SKM-1 (cell line): ENCODE results near the gene OR52N4.
"Not testable (repeated sequence)": the region's sequence is repeated elsewhere in the genome, so short reads cannot be mapped to it uniquely, and the experiment has no call there.

Source experiments
- DNase-seq: peaks from one replicate; lab custom pipeline; 2025; ENCODE audit not compliant: unreplicated experiment; lab: John Stamatoyannopoulos, UW

OR52N4 gene

GRCh38 chr11:5753943-5754342 lies at the start of gene OR52N4:
TSS of gene OR52N4 (plus strand) at chr11:5754243. CDS start at chr11:5754741, 498 bp downstream.
- DNase-seq, result no peak

GRCh38 chr11:5705688-5706087 lies 48.4 kb upstream of the OR52N4 start:
- no peak for DNase-seq

- no peak for DNase-seq
Observed at GRCh38 chr11:5712507-5712906, 41.5 kb upstream of the OR52N4 start.

- DNase-seq, result no peak
Observed at GRCh38 chr11:5713695-5714094, 40.3 kb upstream of the OR52N4 start.

- not testable (repeated sequence) for DNase-seq
Observed at GRCh38 chr11:5716518-5716917, 37.5 kb upstream of the OR52N4 start.

GRCh38 chr11:5719703-5720495 lies 34.1 kb upstream of the OR52N4 start:
- DNase-seq, result no peak

GRCh38 chr11:5722622-5723021 lies 31.4 kb upstream of the OR52N4 start:
- DNase-seq, result no peak

- no peak for DNase-seq
Observed at GRCh38 chr11:5726351-5726750, 27.7 kb upstream of the OR52N4 start.

GRCh38 chr11:5727691-5728090 lies 26.4 kb upstream of the OR52N4 start:
- no peak for DNase-seq

- no peak for DNase-seq
Observed at GRCh38 chr11:5736396-5736795, 17.6 kb upstream of the OR52N4 start, which contains the start of gene OR56B1. TSS of gene OR56B1 (plus strand) at chr11:5736448. CDS start at chr11:5736517, 69 bp downstream.

- DNase-seq, result no peak
Observed at GRCh38 chr11:5737091-5737490, 17.0 kb upstream of the OR52N4 start.

- DNase-seq, result no peak
Observed at GRCh38 chr11:5737670-5738392, 16.2 kb upstream of the OR52N4 start.

GRCh38 chr11:5738431-5738830 lies 15.6 kb upstream of the OR52N4 start:
- DNase-seq, result no peak

GRCh38 chr11:5746614-5747013 lies 7.4 kb upstream of the OR52N4 start:
- no peak for DNase-seq

- no peak for DNase-seq
Observed at GRCh38 chr11:5749836-5750235, 4.2 kb upstream of the OR52N4 start.

- DNase-seq, result no peak
Observed at GRCh38 chr11:5767056-5767455, 13.0 kb downstream of the OR52N4 start.

GRCh38 chr11:5783255-5783654 lies 29.2 kb downstream of the OR52N4 start, which contains the start of gene OR52N5:
TSS of gene OR52N5 (minus strand) at chr11:5783355. CDS start at chr11:5778634, 4,721 bp downstream.
- DNase-seq, result no peak

- DNase-seq, result no peak
Observed at GRCh38 chr11:5791165-5791564, 37.1 kb downstream of the OR52N4 start, which contains the start of gene OR52N1. TSS of gene OR52N1 (minus strand) at chr11:5791265. CDS start at chr11:5788816, 2,449 bp downstream.

- no peak for DNase-seq
Observed at GRCh38 chr11:5796541-5796940, 42.5 kb downstream of the OR52N4 start.

GRCh38 chr11:5803982-5804381 lies 49.9 kb downstream of the OR52N4 start:
- no peak for DNase-seq
